Measurements from ENCODE around the gene ITPRIPL1.

- TF ChIP-seq CTCF (IDR thresholded peaks at IDR 0.05) (no peak), EZH2 (IDR thresholded peaks at IDR 0.05) (no peak), EZH2phosphoT487 (IDR thresholded peaks at IDR 0.05) (no peak)
These were observed 4.1 kb upstream of the ITPRIPL1 start for GRCh38 chr2:96320728-96321622.
